OCI-LY7 (cell line): ENCODE data around the gene CIAO3. TPM values are rescaled to one million over a fixed set of nuclear protein-coding genes. Genes with fewer than 3 reads are reported as not detected.
A peak's percentile ranks its signal among the peaks of the same experiment; 100 is the strongest.

Experiments
- BruUV-seq: library from RNA; stranded (reverse); fragments of 400-500 nt; replicated peaks from 2 replicates; lab custom pipeline; 2021; lab: Mats Ljungman, UMichigan
- CTCF ChIA-PET: fragments of 300-600 bp; sonication (Branson Sonifier 250); formaldehyde crosslinking; loops from one replicate; lab custom pipeline; 2022; ENCODE audit warnings: antibody characterized with exemption; ENCODE audit not compliant: unreplicated experiment; lab: Charles Lee
- POLR2A ChIA-PET: fragments of 300-600 bp; sonication (Branson Sonifier 250); formaldehyde crosslinking; loops from one replicate; lab custom pipeline; 2022; ENCODE audit warnings: antibody characterized with exemption; lab: Charles Lee
- DNase-seq: peaks from one replicate; pipeline ENCODE4 v3.0.0-alpha.2; 2015; ENCODE audit warnings: low spot score
- H2AFZ ChIP-seq: fragments of 200-600 bp; sonication (generic), shearing (Covaris generic); 2 replicates; pipeline ENCODE4 v1.6.1; 2014; ENCODE audit warnings: mild to moderate bottlenecking, antibody characterized with exemption, low read length, moderate library complexity
- H3K27ac ChIP-seq: fragments of 200-600 bp; sonication (generic); 2 replicates; pipeline ENCODE4 v1.5.1; 2014; ENCODE audit warnings: mixed run types, low read depth, mild to moderate bottlenecking, moderate library complexity, low read length, inconsistent platforms; ENCODE audit not compliant: poor library complexity, severe bottlenecking
- H3K36me3 ChIP-seq: fragments of 200-600 bp; sonication (generic); 2 replicates; pipeline ENCODE4 v1.6.1; 2014; ENCODE audit warnings: mild to moderate bottlenecking, antibody characterized with exemption, low read length, moderate library complexity, mixed read lengths; ENCODE audit not compliant: insufficient read depth
- H3K4me1 ChIP-seq: fragments of 200-600 bp; sonication (generic); 2 replicates; pipeline ENCODE4 v1.5.1; 2014; ENCODE audit warnings: mild to moderate bottlenecking, low read length; ENCODE audit not compliant: insufficient read depth, poor library complexity, severe bottlenecking
- H3K4me2 ChIP-seq: fragments of 200-600 bp; sonication (generic); 2 replicates; pipeline ENCODE4 v1.6.1; 2014; ENCODE audit warnings: mild to moderate bottlenecking, low read length
- H3K4me3 ChIP-seq: fragments of 200-600 bp; sonication (generic); 2 replicates; pipeline ENCODE4 v1.5.1; 2014; ENCODE audit warnings: mild to moderate bottlenecking, low read depth, low read length; ENCODE audit not compliant: poor library complexity, severe bottlenecking
- H3K79me2 ChIP-seq: fragments of 200-600 bp; sonication (generic); 2 replicates; pipeline ENCODE4 v1.6.1; 2016; ENCODE audit warnings: low read depth, mild to moderate bottlenecking, low read length, moderate library complexity, mixed read lengths; ENCODE audit not compliant: insufficient read depth
- H3K9me2 ChIP-seq: fragments of 200-600 bp; sonication (generic); 2 replicates; pipeline ENCODE4 v1.6.1; 2016; ENCODE audit warnings: mild to moderate bottlenecking, low read length, mixed read lengths; ENCODE audit not compliant: insufficient read depth
- H3K9me3 ChIP-seq: fragments of 200-600 bp; sonication (generic); 2 replicates; pipeline ENCODE4 v1.6.1; 2014; ENCODE audit warnings: mild to moderate bottlenecking, mixed run types, low read length, mixed read lengths
- H4K20me1 ChIP-seq: fragments of 200-600 bp; sonication (generic); 2 replicates; pipeline ENCODE4 v1.6.1; 2014; ENCODE audit warnings: mild to moderate bottlenecking, antibody characterized with exemption, low read length, moderate library complexity, mixed read lengths; ENCODE audit not compliant: insufficient read depth
- CTCF ChIP-seq: fragments of 200-600 bp; sonication (generic); conservative IDR thresholded peaks from 2 replicates; pipeline ENCODE4 v1.5.1; 2014; ENCODE audit warnings: mild to moderate bottlenecking, antibody characterized with exemption, low read length, moderate library complexity, mixed read lengths
- EZH2phosphoT487 ChIP-seq: fragments of 200-600 bp; sonication (generic); IDR thresholded peaks from 2 replicates; pipeline ENCODE4 v1.6.1; 2018; ENCODE audit warnings: low read depth, borderline replicate concordance, mild to moderate bottlenecking, mixed run types, antibody characterized with exemption, low read length, moderate library complexity, mixed read lengths
- intact Hi-C: fragments of 100-400 bp; cut with micrococcal nuclease; formaldehyde crosslinking; loops from one replicate; pipeline ENCODE4 v1.10.0; 2022; ENCODE audit not compliant: unreplicated experiment
- total RNA-seq, 2 experiments: library from RNA; depleted of rRNA in 1 of 2; stranded (reverse); fragments of >200 nt in 1 of 2; shearing (Covaris generic) in 1 of 2; gene quantifications; 2 replicates each; pipeline ENCODE4 v1.2.3, GENCODE V29; 2014 to 2022

CIAO3 gene
- total RNA-seq, 2 experiments from 2014 or later = 156 to 169 TPM

DNA sequence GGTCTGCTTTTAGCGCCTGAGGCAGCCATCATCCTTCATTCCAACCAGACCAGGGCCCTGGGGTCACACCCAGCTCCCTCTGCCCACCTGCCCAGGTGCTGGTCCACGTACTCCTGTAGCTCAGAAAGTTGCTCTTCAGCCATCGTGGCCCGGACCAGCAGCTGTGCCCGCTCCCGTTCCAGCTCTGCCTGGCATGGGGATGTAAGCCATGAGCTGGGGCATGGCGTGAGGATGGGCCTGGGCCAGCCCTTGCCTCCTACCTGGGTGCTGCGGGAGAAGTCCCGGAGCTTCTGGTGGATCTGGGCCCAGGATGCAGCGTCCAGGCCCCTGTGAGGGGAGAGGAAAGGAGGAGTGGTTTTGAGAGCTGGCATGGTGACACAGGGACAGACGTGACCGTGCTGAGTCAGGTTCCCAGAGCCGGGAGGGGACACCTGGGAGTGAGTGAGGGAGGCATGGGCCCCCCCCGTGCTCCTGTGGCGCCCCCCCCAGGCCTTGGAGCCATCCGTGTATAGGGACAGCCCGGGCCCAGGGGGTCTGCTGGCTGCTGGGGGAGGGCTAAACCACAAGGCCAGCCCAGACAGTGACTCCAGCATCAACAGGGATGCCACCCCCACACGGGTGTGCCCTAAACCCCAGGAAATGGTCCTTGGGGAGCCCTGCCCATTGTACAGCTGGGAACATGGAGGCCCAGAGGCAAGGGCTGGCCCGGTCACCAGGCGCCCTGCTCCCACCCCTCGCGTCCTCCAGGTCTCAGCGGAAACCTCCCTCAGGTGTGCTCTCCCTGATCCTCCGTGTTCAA, 17.8 kb downstream of the CIAO3 start:
- no peaks in the 10 kb centered on the region for H4K20me1 ChIP-seq
- peaks cover 63% of the 10 kb centered on the region for H3K4me1 ChIP-seq
- POLR2A ChIA-PET = no interaction called here
- H3K4me2 ChIP-seq = peak overlapping the region; percentile 88
- H3K4me3 ChIP-seq = no peak overlapping the region
- intact Hi-C loops = loop anchor here (5.0 kb wide), 1 partner anchor 41 kb away; the partner anchor contains the start of genes JMJD8 and STUB1
- no peaks in the 10 kb centered on the region for H3K9me2 ChIP-seq
- H3K79me2 ChIP-seq = no peaks in the 10 kb centered on the region
- no TSS peak for BruUV-seq
- CTCF ChIA-PET = no interaction called here
- TF ChIP-seq CTCF = no peak
- TF ChIP-seq EZH2phosphoT487 = no peak
- H2AFZ ChIP-seq = no peak overlapping the region
- 0 out of 2 replicates have a peak, but pooled peaks cover 10% of the 10 kb centered on the region for H3K36me3 ChIP-seq
- DNase-seq = no peak
- H3K27ac ChIP-seq = no peak overlapping the region
- no peaks in the 10 kb centered on the region for H3K9me3 ChIP-seq

DNA sequence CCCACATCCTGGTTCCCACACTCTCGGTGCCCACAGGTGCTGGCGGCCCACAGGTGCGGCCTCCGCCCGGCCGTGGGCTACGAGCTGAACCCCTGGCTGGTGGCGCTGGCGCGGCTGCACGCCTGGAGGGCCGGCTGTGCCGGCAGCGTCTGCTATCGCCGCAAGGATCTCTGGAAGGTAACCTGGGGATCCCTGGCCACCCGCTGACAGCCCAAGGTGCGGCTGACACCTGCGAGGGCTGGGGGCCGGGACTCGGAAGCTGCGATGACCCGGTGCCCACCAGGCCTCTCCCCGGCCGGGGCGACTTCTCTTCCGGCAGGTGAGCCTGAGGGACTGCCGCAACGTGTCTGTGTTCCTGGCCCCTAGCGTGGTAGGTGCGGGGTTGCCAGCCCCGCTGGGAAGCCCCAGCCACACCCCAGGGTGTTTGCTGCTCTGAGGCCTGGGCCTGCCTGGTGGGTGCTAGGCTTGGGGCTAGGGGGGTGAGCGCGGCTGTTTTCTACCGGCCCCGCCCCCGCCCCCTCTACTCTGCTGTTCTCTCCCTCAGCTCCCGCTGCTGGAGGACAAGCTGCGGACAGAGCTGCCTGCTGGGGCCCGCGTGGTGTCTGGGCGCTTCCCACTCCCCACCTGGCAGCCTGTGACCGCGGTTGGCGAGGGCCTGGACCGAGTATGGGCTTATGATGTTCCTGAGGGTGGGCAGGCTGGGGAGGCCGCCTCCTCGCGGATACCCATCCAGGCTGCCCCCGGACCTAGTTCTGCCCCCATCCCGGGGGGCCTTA, 18.8 kb downstream of the CIAO3 start:
- peaks cover 63% of the 10 kb centered on the region for H3K4me1 ChIP-seq
- ChIA-PET POLR2A (interaction anchor here (0.8 to 3.2 kb wide), 4 partner anchors 8 to 66 kb away, joined by 4 to 26 read pairs (median 6); partner anchors contain the start of genes CHTF18 and RPUSD1), CTCF (interaction anchor here (0.7 kb wide), 1 partner anchor 15 kb away, joined by 3 read pairs; no protein-coding TSS in a partner anchor)
- no peaks in the 10 kb centered on the region for H3K9me2 ChIP-seq
- no peaks in the 10 kb centered on the region for H3K79me2 ChIP-seq
- TF ChIP-seq EZH2phosphoT487 = no peak
- TF ChIP-seq CTCF = no peak
- H3K27ac ChIP-seq = peak overlapping the region; percentile 93
- H3K4me3 ChIP-seq = peak overlapping the region; percentile 95
- no peaks in the 10 kb centered on the region for H3K9me3 ChIP-seq
- BruUV-seq = TSS peak; percentile 77
- H3K4me2 ChIP-seq = peak overlapping the region; percentile 88
- no peak for DNase-seq
- no peak overlapping the region for H2AFZ ChIP-seq
- H4K20me1 ChIP-seq = no peaks in the 10 kb centered on the region
- intact Hi-C loops = loop anchor here (2.0 to 5.0 kb wide), 2 partner anchors 17 to 40 kb away; partner anchors contain the start of genes JMJD8 and STUB1
- 0 out of 2 replicates have a peak, but pooled peaks cover 10% of the 10 kb centered on the region for H3K36me3 ChIP-seq
